GM19372 (cell line): ENCODE measurements around the gene MBLAC1.
A peak's percentile ranks its signal among the peaks of the same experiment; 100 is the strongest.

Experiments
- ATAC-seq: cut with Tn5 transposase; IDR thresholded peaks from one replicate; pipeline ENCODE4 v1.9.1; 2021; ENCODE audit warnings: mild to moderate bottlenecking, low read depth, moderate library complexity; ENCODE audit not compliant: unreplicated experiment

The MBLAC1 gene

DNA sequence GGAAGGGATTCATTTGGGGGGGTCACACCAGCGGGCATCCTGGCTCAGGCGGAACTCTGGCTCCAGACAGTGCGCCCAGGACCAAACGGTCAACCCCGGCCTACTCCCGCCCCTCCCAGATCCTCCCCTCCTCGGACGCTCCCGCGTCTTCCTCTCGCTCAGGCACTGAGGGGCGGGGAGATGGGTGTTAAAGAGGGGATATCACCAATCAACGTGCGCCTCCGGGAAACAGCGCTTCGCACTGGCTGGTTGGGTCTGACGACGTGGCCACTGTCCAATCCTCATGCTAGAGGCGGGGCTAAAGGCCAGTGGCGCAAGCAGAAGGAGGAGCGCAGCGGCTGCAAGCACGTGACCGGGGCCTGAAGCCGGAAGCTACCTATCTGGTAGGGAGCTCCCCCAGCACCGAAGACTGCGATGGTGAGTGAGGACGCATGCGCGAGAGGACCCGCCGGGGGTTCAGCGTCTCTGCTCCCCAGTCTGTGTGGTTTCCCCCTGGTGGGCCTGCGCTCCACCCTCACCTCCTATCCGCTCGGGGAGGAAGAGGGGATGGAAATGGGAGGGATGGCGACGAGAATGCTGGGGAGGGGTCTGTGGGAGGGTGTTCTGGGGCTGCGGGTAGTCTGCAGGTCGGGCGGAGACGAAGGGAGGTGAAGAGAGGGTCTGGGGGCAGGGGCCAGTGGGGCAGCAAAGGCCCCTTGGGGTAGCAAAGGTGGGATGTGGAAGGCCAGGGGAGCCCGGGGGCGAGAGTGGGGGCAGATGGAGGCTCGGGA lies 22.0 kb downstream of the MBLAC1 start, which contains the start of gene LAMTOR4:
Gene LAMTOR4 (plus strand): TSS at position 360 of the 770 bp plus-strand sequence. CDS start 55 bp downstream, at position 415.
- peak; percentile 98 for ATAC-seq

DNA sequence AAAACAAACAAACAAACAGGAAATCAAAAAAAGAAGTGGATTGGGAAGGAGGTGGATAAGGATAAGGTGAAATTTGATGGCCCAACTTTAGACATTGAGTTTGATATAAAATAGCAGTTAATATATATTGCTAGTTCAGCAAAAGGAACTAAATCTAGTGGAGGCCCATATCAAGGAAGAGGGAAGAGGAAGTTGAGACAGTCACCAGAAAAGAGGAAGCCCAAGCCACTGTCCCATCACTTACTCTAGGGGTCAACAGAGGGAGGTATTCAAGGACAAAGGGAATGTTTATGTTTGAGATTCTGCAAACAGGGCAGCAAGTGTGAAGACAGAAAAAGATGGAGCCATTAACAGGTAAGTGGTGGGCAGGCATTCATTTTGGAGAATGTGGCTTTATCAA lies 25.6 kb downstream of the MBLAC1 start:
- no peak for ATAC-seq

DNA sequence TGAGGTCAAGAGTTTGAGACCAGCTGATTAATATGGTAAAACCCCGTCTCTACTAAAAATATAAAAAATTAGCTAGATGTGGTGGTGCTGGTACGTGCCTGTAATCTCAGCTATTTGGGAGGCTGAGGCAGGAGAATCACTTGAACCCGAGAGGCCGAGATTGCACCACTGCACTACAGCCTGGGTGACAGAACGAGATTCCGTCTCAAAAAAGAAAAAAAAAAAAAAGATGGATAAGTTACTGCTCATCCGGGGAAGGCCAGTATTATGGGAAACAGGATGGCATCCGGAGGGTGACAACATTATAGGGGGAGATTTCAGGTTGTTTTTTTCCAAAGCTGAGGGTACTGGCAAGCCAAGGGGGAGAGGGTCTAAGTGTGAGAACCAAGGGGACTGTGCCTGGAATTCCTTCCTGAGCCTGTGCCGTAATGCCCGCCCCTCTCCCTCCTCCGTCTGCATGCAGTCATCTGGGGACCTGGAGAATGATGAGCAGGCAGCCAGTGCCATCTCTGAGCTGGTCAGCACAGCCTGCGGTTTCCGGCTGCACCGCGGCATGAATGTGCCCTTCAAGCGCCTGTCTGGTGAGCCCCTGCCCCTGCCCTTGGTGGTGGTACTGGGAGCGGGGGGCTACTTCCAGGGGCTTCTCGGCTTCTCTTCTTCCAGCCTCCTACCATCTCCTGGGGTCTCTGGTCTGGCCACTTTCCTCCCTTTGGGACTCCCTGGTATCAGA lies 26.3 kb downstream of the MBLAC1 start:
- ATAC-seq = no peak

DNA sequence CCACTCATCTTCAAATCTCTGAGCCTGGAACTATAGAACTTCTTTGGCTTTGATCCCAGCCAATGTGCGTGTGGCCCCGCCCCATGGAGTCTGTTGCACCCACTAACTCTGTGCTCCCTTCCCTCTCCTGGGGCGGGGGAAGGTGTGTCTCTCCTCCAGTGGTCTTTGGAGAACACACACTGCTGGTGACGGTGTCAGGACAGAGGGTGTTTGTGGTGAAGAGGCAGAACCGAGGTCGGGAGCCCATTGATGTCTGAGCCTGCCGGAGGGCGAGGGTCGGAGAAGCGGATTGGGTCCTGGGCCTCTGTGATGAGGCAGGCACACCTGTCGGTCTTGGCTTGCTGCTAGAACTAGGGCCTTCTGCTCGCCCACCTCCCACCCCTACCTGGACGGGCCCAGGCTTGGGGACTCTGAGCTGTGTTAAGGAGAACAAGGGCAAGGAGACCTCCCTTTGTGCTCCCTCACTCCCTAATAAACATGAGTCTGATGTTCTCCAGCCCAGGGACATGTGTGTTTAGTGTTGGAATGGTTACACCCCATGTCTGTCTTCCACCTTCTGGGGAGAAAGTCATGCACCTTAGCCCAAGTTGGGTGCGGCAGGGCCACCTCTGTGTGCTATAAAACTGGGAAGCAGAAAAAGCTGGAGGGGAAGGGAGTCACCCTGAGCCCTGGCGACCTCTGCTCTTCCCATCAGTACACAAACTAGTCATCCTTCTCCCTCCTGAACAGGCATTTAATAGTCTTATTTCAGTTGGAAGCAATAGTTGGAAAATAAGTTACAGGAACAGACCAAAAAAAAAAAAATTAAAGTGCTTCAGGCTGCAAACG lies 27.2 kb downstream of the MBLAC1 start:
- no peak for ATAC-seq

DNA sequence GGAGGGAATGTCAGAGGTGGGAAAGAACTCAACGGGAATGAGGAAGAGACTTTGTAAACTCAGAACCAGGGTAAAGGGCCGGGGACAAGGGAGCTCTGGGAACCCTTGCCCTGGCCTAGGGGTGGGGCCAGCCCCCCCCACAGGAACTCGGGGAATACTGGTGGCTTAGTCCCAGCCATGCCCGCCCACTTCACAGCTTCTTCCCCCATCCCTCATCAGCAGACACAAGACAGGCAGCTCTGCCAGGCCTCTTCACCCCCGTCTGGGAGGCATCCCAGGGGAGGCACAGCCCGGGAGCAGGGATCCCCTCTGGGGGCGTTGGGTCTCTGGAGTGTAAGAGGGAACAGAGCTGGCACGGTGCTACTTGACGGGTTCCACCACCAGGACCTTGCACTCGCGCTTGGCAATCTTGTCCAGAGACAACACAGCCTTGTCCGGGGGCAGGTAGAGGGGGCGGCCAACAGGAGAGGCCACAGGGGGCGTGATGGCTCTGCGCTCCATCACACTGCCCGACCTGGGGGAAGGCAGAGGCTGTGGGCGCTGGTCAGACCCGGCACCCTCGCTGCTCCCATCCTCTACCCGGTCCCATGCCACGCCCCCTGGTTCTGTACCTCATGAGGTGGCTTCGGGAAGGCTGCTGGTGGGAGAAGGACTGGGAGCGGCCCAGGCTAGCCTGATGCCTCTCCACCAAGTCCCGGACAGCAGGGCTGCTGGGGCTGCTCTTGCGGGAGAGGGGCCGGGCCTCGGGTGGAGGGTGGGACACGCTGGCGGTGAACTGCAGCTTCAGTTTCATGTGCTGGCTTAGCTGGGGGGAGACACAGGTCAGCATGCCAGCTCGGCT lies 28.1 kb downstream of the MBLAC1 start:
- ATAC-seq = no peak

DNA sequence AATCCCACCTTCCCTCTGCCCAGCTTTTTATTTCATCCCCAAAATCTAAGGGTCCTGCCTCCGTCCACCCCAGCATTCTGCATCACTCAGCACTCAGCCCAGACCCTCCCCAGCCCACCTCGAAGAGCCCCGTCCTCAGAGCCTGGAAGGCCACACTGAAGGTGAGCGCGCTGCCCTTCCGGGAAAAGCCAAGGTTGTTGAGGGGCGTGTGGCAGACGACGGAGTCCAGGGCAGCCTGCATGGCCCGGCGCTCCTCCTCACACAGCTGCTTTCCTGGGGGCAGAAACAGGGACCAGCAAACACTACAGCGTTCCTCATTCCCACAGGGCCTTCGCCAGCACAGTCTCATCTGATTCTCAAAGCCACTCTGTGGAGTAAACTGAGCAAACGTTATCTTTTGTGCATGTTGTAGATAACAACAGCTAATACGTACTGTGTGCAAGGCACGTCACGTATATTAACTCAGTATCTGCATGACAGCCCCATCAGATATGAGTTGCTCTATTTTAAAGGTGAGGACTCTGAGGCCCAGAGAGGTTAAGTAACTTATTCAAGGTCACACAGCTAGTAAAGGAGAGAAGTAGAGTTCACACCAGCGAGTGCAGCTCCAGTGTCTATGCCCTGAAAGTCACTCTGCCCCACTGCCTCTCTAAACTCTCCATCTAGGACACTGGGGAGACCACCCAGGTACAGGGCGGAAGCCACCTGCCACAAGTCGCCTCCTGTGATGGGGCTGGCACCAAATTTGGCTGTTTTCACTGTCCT lies 29.0 kb downstream of the MBLAC1 start:
- no peak for ATAC-seq

DNA sequence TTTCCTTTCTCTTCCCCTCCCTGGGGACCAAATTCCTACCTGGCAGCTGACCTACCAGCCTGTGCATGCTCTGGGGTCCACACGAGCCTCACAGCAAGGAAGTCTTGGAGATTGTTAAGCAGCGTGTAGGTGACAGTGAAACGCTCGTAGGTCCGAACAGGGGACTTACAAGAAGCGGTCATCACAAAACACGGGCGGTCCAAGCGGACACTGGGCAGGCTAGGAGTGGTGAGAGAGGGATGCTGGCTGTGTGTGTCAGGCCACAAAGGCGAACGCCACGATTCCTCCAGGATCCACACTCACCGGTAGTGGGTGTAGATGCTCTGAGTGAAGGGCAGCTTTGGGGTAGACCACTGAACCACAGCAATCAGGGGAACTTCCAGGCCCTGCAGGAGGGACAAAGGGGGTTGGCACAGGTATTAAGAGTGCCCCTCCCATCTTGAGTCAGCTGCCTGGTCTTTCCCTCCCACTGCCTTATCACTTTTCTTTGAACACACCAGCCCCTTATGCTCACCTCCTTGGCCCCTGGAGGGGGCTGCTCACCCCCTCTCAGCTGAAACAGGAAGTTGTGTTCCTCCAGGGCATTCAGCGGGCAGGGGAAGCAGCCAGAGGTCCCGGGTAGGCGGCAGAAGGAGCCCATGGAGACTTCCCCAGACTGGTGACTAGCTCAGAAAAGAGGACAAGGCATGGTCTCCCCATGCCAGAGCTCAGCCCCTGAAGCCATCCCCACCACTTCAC lies 29.7 kb downstream of the MBLAC1 start:
- no peak for ATAC-seq

DNA sequence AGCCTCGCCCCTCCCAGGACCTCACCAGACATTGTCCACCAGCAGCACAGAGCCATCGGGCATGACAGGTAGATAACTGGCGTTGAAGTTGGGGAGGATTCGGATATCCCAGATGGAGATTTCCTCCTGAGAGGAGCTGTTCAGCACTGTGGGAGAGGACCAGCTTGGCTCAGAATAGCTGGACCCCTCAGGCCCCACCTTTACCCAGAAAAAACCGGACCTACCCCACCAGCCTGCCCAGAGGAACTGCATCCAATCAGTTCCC lies 30.2 kb downstream of the MBLAC1 start:
- ATAC-seq = no peak

DNA sequence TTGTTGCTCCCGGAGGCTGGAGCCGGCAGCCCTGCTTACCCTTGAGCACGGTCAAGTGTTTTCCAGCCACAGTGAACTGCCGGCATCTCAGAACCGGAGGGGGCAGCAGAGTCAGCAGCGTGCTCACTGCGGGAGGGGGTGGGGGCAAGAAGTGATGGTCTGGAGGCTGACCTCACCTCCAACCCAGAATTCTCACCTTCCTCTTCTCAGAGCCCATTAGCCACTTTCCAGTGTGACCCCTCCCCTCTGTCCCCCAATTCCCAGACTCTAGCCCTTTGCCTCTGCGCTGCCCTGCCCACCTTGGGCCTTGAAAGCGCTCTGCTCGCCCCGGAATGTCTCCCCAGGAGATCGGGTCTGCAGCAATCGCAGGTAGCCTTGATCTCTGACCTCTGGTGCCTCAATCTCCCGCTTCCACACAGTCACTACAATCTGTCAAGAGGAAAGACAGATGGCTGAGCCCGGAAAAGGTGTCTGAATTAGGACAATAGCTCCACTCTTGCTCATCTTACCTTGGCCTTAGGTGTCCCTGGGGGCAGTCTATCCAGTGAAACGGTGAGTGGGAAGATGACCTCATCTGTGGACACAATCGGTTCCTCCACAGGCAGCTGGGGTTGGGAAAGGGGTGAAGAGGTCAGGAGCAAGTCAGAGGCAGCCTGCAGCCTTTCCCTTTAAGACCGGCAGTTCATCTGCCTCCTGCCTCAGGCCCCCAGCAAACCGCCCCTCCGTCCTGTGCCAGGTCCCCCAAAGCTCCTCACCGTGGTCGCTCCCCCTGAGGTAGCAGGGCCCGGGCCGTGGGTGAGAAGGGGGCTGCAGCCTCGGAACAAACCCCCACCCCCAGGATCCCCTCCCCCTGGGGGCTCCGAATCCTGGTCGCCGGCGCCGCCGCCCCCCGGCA lies 30.8 kb downstream of the MBLAC1 start:
- no peak for ATAC-seq

DNA sequence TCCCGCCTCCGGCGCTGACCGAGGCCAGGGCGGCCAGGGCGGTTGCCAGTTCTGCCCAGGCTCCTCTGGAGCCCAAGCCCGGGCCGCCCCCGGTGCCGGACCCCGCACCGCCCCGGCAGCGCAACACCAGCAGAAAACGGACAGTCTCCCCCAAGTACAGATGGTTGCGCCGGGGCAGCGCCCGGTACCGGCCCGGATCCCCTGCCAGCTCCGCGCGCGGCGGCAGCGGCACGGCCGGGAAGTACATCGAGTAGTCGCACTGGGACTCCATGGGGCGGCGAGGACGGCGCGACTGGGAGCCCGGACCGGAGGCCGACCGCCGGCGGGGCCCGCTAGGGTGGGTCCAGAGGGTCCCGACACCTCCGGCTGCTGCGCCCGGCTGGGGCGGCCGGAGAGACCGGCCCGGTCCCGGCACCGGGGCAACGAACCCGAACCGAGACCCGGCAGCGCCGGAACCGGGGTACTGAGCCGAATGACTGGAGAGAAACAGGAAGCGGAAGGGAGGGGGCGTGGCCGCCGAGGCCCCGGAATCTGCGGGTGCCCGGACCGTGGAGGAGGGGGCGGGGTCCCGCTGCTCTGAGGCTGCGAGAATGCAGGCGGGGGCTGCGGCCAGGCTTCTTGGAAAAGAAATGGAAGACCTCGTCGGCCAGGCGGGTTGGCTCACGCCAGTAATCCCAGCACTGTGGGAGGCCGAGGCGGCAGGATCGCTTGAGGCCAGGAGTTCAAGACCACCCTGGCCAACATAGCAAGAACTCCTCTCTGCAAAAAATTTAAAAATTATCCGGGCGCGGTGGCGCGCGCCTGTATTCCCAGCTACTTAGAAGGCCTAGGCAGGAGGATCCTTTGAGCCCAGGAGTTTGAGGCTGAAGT lies 31.7 kb downstream of the MBLAC1 start, which contains the start of gene TRAPPC14:
Gene TRAPPC14 (minus strand): TSS at position 495 of the 870 bp plus-strand sequence. CDS start 224 bp downstream, at position 271.
- ATAC-seq = peak; percentile 85

DNA sequence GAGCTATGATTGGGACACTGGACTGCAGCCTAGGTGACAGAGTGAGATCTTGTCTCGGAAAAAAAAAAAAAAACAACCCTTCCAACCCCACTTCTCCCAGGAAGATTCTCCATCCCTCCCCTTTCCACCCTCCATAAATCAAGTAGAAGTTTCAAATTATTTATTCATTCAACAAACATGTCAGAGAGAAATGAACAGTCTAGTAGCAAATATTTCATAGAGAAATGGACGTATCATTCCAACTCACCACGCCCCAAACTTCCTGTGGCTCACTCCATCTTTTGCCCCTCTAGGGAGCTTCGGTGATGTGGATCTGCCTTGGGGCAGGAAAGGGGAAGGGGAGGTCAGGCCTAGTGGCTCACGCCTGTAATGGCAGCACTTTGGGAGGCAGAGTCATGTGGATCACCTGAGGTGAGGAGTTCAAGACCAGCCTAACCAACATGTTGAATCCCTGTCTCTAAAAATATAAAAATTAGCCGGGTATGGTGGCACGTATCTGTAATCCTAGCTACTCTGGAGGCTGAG lies 32.4 kb downstream of the MBLAC1 start:
- no peak for ATAC-seq

DNA sequence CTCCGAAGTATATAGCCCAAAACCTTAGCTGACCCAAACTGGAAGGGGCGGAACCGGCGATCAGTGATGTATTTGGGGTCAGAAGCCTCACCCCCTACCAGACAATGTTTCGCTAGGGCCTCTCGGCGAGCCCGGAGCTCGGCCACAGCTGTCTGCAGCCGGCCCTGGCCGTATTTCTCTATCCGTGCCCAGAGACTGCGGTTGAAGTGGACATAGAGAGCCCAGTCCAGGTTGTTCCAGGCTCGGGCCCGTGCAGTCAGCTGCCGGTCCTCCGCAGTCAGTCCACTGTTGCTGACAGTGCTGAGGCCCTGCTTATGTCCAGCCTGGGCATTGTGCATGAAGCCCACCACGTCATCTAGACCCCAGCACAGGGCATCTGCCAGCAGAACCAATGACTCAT lies 33.3 kb downstream of the MBLAC1 start:
- ATAC-seq = no peak

DNA sequence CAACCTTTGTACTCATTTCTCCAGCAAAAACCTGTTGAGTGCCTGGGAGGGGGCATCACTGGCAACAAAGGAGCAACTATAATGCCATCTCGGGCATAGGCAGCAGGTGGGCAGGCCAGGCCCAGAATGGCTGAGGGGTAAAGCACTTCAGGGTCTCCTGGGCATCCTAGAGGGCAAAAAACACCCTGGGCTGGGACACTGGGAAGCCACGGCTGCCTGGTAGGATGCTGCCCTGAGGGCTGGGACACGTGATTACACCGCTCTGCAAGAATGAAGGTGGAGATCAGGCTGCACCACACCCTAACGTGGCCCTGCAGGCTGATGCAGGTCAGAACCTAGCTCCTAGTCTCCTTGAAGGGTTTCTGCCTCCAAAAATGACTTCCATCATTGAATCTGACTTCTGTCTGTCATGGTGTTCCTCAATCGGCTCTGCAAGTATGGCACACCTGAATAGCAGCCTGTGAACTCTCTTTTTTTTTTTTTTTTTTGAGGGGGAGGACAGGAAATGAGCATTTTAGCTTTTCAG lies 36.3 kb downstream of the MBLAC1 start:
- no peak for ATAC-seq

DNA sequence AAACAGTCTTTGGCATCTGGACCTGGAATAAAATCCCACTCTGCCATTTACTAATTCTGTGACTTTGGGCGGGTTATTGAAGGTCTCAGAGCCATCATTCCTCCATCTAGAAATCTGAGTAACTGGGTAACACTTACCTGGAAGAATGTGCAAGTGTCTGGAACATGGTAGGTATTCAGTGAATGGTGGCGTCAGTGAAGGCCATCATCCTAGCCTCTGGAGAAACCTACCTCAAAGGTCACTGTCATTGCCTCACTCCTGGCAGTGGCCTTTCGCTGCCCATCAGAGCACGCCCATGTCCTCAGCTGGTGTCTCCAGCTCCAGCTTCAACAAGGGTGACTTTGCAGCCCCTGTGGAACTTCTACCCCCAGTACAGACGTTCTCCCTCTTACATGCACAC lies 37.1 kb downstream of the MBLAC1 start:
- no peak for ATAC-seq

DNA sequence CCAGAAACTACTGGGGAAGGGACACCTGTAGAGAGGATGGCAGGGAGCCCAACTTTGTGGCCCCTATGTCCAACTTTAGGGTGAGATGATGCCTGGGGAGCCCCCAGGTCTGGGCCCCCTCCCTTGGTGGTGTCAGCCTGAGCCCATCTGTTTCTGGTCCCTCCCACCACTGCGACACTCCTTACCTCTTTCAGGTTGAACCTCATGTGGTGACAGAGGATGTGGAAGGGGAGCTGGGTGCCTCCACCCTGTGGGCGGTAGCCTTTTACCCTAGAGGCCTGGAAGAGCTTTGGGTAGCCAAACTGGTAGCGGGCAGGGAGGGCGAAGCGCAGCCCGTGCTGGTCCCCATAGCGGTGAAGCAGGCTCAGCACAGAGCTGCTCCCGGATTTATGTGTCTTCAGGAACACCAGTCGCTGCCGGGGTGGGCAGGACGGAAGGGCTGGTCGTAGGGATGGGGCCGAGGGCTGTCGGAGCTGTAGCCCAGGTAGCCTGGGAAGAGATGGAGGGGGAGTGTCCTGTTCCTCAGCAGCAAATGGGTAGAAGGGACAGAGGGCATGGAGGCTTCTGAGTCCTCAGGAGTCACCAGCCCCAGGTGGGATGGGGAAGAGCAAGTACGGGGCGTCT lies 39.7 kb downstream of the MBLAC1 start:
- ATAC-seq = no peak
